Left colon (tissue), 2 donors: ENCODE results near the gene EGLN1. TPM values are rescaled to one million over a fixed set of nuclear protein-coding genes. Genes with fewer than 3 reads are reported as not detected.

Experiments
- ATAC-seq: fragments of 200-7000 bp; cut with Tn5 transposase; one replicate; pipeline ENCODE4 v1.9.1; 2020; ENCODE audit warnings: mild to moderate bottlenecking, moderate library complexity
- DNase-seq, 2 donors: peaks; one replicate each; pipeline ENCODE4 v3.0.0-alpha.2; 2020
- intact Hi-C, 2 donors: fragments of 100-400 bp; cut with DNase I in 1 of 2; cut with micrococcal nuclease in 1 of 2; formaldehyde crosslinking; loops; one replicate each; pipeline versions ENCODE4 v1.11.2 to v1.14.0; 2022; cut with DNase I, micrococcal nuclease
- total RNA-seq, 2 donors: library from RNA; stranded (reverse); fragmentation: NEBNext Ultra II Directional; extraction: Animal tissue kit (Norgen Biotek cat#: 25700); gene quantifications; one replicate each; pipeline ENCODE4 v1.2.1, GENCODE V29; 2021
- donor health status: DM: no; HTN: no; CAD: no.
- donor health status: DM: yes; HTN: yes; CAD: no.

Gene EGLN1
- total RNA-seq, 2 donors from 2014 or later = 40.6 to 63.1 TPM

- intact Hi-C loops = no loop called here
- DNase-seq (no peak), ATAC-seq (no peak)
Observed at GRCh38 chr1:231318015-231318355, 104.1 kb downstream of the EGLN1 start.

DNA sequence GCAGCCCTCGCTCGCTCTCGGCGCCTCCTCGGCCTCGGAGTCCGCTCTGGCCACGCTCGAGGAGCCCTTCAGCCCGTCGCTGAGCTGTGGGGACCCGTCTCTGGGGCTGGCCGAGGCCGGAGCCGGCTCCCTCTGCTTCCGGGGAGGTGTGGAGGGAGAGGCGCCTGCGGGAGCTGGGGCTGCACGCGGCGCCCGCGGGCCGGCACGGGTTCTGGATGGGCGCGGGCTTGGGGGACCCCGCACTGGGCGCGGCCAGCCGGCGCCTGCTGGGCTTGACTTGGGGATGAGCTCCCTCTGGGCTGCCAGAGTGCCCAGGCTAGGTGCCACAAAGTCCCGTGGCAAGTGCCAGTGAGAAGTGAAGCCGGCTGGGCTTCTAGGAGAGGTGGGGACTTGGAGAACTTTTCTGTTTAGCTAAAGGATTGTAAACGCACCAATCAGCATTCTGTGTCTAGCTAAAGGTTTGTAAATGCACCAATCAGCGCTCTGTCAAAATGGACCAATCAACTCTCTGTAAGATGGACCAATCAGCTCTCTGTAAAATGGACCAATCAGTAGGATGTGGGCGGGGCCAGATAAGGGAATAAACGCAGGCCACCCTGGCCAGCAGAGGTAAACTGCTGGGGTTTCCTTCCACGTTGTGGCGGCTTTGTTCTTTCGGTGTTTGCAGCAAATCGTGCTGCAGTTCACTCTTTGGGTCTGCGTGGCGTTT, 104.6 kb downstream of the EGLN1 start:
- intact Hi-C loops = no loop called here
- ATAC-seq (no peak), DNase-seq (no peak)

DNA sequence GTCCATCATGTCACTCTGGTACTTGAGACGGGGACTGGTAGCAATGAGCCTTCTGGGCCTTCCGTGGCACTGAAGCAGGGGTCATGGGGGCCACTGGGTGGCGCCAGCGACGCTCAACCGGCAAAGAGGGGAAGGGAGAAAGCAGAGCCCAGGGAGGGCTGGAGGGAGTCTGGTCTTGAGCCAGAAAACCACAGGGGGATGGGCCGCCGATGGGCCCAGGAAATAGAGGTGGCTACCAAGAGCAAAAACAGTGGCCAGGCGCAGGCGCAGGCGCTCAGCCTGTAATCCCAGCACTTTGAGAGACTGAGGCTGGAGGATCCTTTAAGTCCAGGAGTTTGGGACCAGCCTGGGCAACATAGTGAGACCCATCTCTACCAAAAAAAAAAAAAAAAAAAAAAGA, 106.2 kb downstream of the EGLN1 start:
- DNase-seq (peak in 1 of 2 donors; percentile 48), ATAC-seq (peak; percentile 60)

More for the DNA sequence above, 106.2 kb downstream of the EGLN1 start:
- intact Hi-C loops = no loop called here

Other genes starting within 250 kb of the EGLN1 start
- gene GNPAT, start 181.1 kb downstream of the EGLN1 start, total RNA-seq = 10 to 100 TPM; 30.4 to 30.6 TPM
- 10 to 100 TPM; 12.2 to 14.1 TPM for gene EXOC8, start 84.4 kb downstream of the EGLN1 start, total RNA-seq
- gene SPRTN, start 84.0 kb downstream of the EGLN1 start, total RNA-seq = 1 to 10 TPM; 7.2 to 9.4 TPM
- 10 to 100 TPM; 30.7 to 34.3 TPM for gene TSNAX, start 106.4 kb upstream of the EGLN1 start, total RNA-seq
- 10 to 100 TPM in 1 of 2 donors, 1 to 10 TPM in 1; 9.2 to 12.8 TPM for gene DISC1, start 204.5 kb upstream of the EGLN1 start, total RNA-seq